GM10248 (cell line): ENCODE results near the gene GIPC3.

Source experiments
- CTCF ChIA-PET: fragments of 300-600 bp; sonication (Branson Sonifier 250); formaldehyde crosslinking; extraction: SDS; loops from one replicate; lab custom pipeline; 2021; ENCODE audit warnings: antibody characterized with exemption; lab: Yijun Ruan, JAX
- POLR2A ChIA-PET: fragments of 350-650 bp; sonication (Branson Sonifier 250); formaldehyde crosslinking; extraction: SDS; loops from one replicate; lab custom pipeline; 2020; ENCODE audit warnings: antibody characterized with exemption; lab: Yijun Ruan, JAX
- DNase-seq: peaks from one replicate; pipeline ENCODE4 v3.0.0; 2012; ENCODE audit errors: extremely low spot score
- TF ChIP-seq, protein P1 (sequence below): IDR thresholded peaks from 2 replicates; pipeline ENCODE4 v1.5.1; 2012; ENCODE audit warnings: mild to moderate bottlenecking, low read depth; ENCODE audit errors: extremely low read depth, missing control alignments, control extremely low read depth

GIPC3 gene

DNA sequence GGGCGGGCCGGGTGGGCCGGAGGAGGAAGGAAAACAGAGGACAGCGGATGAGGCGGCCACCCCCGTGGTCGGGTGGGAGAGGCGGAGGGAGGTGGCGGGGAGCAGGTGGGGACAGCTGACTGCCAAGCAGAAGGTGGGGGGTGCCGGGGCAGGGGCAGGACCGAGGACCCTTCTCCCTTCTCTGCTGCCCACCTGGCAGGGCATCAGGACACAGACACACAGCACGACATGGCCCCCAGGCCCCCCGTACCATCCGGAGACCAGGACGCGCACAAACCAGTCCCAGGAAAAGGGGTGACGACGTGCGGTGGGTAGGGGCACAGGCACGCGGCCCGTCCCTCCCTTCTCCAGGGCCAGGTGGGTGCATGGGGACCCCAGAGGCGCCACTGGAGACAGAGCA lies 52.3 kb downstream of the GIPC3 start:
- CTCF ChIA-PET: no interaction called here
- POLR2A ChIA-PET: no interaction called here
- TF ChIP-seq, protein P1, sequence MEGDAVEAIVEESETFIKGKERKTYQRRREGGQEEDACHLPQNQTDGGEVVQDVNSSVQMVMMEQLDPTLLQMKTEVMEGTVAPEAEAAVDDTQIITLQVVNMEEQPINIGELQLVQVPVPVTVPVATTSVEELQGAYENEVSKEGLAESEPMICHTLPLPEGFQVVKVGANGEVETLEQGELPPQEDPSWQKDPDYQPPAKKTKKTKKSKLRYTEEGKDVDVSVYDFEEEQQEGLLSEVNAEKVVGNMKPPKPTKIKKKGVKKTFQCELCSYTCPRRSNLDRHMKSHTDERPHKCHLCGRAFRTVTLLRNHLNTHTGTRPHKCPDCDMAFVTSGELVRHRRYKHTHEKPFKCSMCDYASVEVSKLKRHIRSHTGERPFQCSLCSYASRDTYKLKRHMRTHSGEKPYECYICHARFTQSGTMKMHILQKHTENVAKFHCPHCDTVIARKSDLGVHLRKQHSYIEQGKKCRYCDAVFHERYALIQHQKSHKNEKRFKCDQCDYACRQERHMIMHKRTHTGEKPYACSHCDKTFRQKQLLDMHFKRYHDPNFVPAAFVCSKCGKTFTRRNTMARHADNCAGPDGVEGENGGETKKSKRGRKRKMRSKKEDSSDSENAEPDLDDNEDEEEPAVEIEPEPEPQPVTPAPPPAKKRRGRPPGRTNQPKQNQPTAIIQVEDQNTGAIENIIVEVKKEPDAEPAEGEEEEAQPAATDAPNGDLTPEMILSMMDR: no peak
- DNase-seq: no peak

DNA sequence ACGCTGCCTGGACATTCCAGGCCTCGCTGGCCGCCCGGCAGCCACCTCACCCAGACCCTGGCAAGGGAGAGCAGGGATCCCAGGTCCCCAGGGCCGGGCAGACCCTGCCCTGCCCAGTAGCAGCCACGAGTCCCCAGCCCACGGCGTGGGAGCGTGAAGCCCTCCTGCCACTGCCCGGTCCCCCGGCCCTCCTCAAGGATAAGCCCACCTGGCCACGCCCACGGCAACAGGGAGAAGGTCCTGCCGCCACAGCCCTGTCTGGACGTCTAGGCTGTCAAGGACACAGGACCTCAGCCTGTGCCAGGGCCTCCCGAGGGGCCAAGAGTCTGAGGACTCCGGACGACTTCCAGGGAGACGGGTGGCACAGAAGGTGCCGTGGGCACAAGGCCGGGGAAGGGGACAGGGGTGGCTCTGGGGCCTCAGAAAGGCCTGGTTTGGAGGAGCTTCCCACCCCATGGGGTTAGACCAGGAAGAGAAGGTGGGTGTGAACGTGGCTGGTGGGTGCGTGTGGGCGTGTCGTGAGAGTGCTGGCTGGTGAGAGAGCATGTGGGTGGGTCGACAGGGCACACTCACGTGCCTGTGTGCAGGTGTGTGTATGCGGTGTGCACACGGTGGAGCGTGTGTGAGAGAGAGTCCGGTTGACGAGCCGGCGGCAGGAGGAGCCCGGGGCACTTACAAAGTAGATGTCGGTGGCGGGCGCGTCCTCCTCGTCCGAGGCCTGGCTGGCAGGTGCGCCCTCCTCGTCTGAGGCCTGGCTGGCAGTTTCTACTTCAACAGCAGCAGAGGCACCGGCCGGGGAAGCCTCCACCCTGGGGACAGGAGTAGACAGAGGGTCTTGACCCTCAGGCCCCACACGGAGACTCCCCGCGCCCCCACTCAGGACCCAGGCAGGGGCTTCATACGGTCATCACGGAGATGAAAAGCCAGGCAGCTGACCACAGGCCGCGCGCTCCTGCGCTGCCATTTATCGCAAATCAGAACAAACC lies 53.2 kb downstream of the GIPC3 start:
- DNase-seq: no peak
- ChIA-PET CTCF (no interaction called here), POLR2A (no interaction called here)
- TF ChIP-seq, protein P1: no peak

DNA sequence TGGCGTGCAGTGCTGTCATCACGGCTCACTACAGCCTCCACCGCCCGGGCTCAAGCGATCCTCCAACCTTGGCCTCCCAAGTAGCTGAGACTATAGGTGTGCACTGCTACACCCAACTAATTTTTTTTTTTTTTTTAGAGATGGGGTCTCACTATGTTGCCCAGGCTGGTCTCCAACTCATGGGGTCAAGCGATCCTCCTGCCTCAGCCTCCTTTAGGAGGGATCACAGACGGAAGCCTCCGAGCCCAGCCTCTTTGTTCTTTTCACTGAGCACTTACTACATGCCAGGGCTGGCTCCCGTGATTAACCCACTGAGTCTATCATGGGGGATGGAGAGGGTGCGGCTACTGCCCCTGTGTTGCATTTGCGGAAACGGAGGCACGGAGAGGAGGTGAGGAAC lies 54.2 kb downstream of the GIPC3 start:
- CTCF ChIA-PET: no interaction called here
- POLR2A ChIA-PET: no interaction called here

DNA sequence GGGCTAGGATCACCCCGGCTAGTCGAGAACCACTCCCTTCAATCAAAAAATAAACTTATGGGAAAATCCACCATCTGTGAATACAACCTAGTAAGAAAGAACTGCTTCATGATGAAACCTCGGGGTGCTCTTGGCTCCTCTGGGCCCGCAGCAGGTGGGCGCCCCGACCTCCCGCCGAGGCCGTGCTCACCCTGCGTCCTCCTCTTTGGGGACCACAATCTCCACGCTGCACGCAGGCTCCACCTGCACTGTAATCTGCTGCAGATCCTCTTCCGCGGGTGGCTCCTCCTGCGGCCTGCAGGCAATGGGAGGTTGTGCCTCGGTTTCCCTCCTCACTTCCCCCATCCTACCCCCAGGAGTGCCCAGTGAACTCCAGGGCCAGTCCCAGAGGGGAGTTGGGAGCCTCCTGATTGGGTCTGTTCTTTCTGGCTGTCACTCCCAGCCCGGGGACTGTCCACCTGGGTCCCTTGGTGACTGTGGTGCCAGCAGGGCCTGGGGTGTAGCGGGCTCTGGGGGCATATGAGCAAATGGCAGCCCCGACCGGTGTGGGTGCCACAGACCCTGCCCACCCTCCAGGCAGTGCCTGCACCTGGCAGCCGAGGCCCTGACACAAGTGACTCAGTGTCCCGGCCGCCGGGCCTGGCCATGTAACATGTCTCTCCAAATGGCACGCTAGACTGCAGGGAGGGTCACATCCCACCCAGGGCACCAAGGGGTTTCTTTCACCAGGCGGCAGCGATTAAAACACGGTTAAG lies 56.4 kb downstream of the GIPC3 start:
- POLR2A ChIA-PET: no interaction called here
- TF ChIP-seq, protein P1: no peak
- DNase-seq: no peak
- CTCF ChIA-PET: no interaction called here

More for the DNA sequence above, 54.2 kb downstream of the GIPC3 start:
- no peak for DNase-seq
- TF ChIP-seq, protein P1: no peak

DNA sequence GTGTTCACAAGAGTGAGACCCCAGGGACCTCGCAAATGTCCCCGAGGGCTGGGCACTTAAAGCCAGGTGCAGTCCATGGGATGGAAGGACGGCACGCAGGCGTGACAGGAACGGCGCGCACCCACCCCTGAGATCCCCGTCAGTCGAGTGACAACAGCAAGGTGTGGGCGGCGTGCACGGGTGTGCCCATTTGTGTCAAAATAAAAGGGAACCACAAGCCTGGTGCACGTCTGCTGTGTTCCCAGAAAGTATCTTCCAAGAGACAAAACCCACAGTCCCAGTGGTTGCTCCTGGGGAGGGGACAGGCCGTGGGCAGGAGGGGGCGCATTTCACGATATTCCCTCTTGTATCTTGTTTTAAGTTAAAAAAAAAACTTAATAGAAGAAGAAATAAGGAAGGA lies 57.0 kb downstream of the GIPC3 start:
- CTCF ChIA-PET: no interaction called here
- POLR2A ChIA-PET: no interaction called here
- TF ChIP-seq, protein P1: no peak
- no peak for DNase-seq
